OCI-LY1 (cell line): ENCODE measurements around the gene UFD1.

ENCODE experiments used
- H2AFZ ChIP-seq: fragments of 200-600 bp; sonication (generic), shearing (Covaris generic); 2 replicates; pipeline ENCODE4 v1.6.0; 2014; ENCODE audit warnings: antibody characterized with exemption, mild to moderate bottlenecking, low read length
- H3F3A ChIP-seq: fragments of 200-600 bp; sonication (generic), shearing (Covaris generic); 2 replicates; pipeline ENCODE4 v1.6.0; 2014; ENCODE audit warnings: mild to moderate bottlenecking, antibody characterized with exemption, low read length, moderate library complexity; ENCODE audit not compliant: insufficient read depth
- H3K27ac ChIP-seq: fragments of 200-600 bp; sonication (generic); 2 replicates; pipeline ENCODE4 v1.5.1; 2014; ENCODE audit warnings: low read length, mixed run types, mild to moderate bottlenecking, low read depth; ENCODE audit not compliant: poor library complexity, severe bottlenecking
- H3K27me3 ChIP-seq: fragments of 200-600 bp; sonication (generic); 2 replicates; pipeline ENCODE4 v1.6.0; 2014; ENCODE audit warnings: antibody characterized with exemption, mild to moderate bottlenecking, low read length, moderate library complexity; ENCODE audit not compliant: insufficient read depth
- H3K36me3 ChIP-seq: fragments of 200-600 bp; sonication (generic); 2 replicates; pipeline ENCODE4 v1.6.1; 2014; ENCODE audit warnings: mild to moderate bottlenecking, antibody characterized with exemption, low read length, moderate library complexity, mixed read lengths; ENCODE audit not compliant: insufficient read depth
- H3K4me1 ChIP-seq: fragments of 200-600 bp; sonication (generic); 2 replicates; pipeline ENCODE4 v1.5.1; 2014; ENCODE audit warnings: mild to moderate bottlenecking, low read length, moderate library complexity; ENCODE audit not compliant: insufficient read depth, severe bottlenecking
- H3K4me2 ChIP-seq: fragments of 200-600 bp; sonication (generic), shearing (Covaris generic); 2 replicates; pipeline ENCODE4 v1.6.1; 2014; ENCODE audit warnings: low read length
- H3K4me3 ChIP-seq: fragments of 200-600 bp; sonication (generic); 2 replicates; pipeline ENCODE4 v1.5.1; 2014; ENCODE audit warnings: low read length, low read depth, mild to moderate bottlenecking, mixed read lengths; ENCODE audit not compliant: poor library complexity, severe bottlenecking
- H3K79me2 ChIP-seq: fragments of 200-600 bp; shearing (Covaris generic); 2 replicates; pipeline ENCODE4 v1.6.1; 2016; ENCODE audit warnings: mixed run types, low read length, mixed read lengths; ENCODE audit not compliant: insufficient read depth
- H3K9ac ChIP-seq: fragments of 200-600 bp; sonication (generic), shearing (Covaris generic); 2 replicates; pipeline ENCODE4 v1.6.1; 2014; ENCODE audit warnings: mild to moderate bottlenecking, low read length, mixed read lengths
- H3K9me2 ChIP-seq: fragments of 200-600 bp; sonication (generic), shearing (Covaris generic); 2 replicates; pipeline ENCODE4 v1.6.1; 2014; ENCODE audit warnings: low read depth, mild to moderate bottlenecking, low read length, mixed read lengths
- H3K9me3 ChIP-seq: fragments of 200-600 bp; shearing (Covaris generic); 2 replicates; pipeline ENCODE4 v1.6.1; 2014; ENCODE audit warnings: low read length, mixed read lengths
- H4K20me1 ChIP-seq: fragments of 200-600 bp; sonication (generic), shearing (Covaris generic); 2 replicates; pipeline ENCODE4 v1.6.0; 2016; ENCODE audit warnings: mild to moderate bottlenecking, low read length; ENCODE audit not compliant: insufficient read depth
- CTCF ChIP-seq: fragments of 200-600 bp; sonication (generic), shearing (Covaris generic); IDR thresholded peaks from 2 replicates; pipeline ENCODE4 v1.5.1; 2017; ENCODE audit warnings: mild to moderate bottlenecking, antibody characterized with exemption, low read length, moderate library complexity, mixed read lengths
- EZH2 ChIP-seq: fragments of 200-600 bp; sonication (generic), shearing (Covaris generic); IDR thresholded peaks from 2 replicates; pipeline ENCODE4 v1.8.0; 2017; ENCODE audit warnings: borderline replicate concordance, mixed run types, mild to moderate bottlenecking, antibody characterized with exemption, low read length, moderate library complexity, mixed read lengths

UFD1 gene

GRCh38 chr22:19419086-19419463 lies 59.9 kb downstream of the UFD1 start:
- Histone ChIP-seq H3K4me3 (no peak overlapping the region), H3K4me2 (peak overlapping the region; percentile 13; the same call in 1 of the 2 replicates), H3K79me2 (peaks cover 97% of the 10 kb centered on the region)

GRCh38 chr22:19412923-19413322 lies 66.1 kb downstream of the UFD1 start:
- no peaks in the 10 kb centered on the region for H3F3A ChIP-seq
- TF ChIP-seq CTCF (no peak), EZH2 (no peak)
- no peak overlapping the region for H3K27ac ChIP-seq
- H4K20me1 ChIP-seq = peaks cover 3% of the 10 kb centered on the region; the same call in 1 of the 2 replicates
- H3K4me3 ChIP-seq = no peak overlapping the region
- H3K79me2 ChIP-seq = peaks cover 65% of the 10 kb centered on the region
- H3K27me3 ChIP-seq = no peaks in the 10 kb centered on the region
- H3K9me2 ChIP-seq = no peaks in the 10 kb centered on the region
- no peak overlapping the region for H3K9ac ChIP-seq
- no peak overlapping the region for H3K4me2 ChIP-seq
- H3K4me1 ChIP-seq = no peaks in the 10 kb centered on the region
- H3K36me3 ChIP-seq = peaks cover 63% of the 10 kb centered on the region
- no peak overlapping the region for H2AFZ ChIP-seq
- H3K9me3 ChIP-seq = no peaks in the 10 kb centered on the region

More at GRCh38 chr22:19419086-19419463, 59.9 kb downstream of the UFD1 start:
- H3K9ac ChIP-seq = no peak overlapping the region
- peak overlapping the region; percentile 86 for H3K27ac ChIP-seq
- TF ChIP-seq EZH2 (no peak), CTCF (no peak)
- H3K9me2 ChIP-seq = no peaks in the 10 kb centered on the region
- H2AFZ ChIP-seq = no peak overlapping the region
- H4K20me1 ChIP-seq = no peaks in the 10 kb centered on the region
- H3K4me1 ChIP-seq = peaks cover 26% of the 10 kb centered on the region
- no peaks in the 10 kb centered on the region for H3K9me3 ChIP-seq
- no peaks in the 10 kb centered on the region for H3K27me3 ChIP-seq
- H3F3A ChIP-seq = no peaks in the 10 kb centered on the region; the same call in 1 of the 2 replicates
- peaks cover 21% of the 10 kb centered on the region for H3K36me3 ChIP-seq

- Histone ChIP-seq H3K9me2 (no peaks in the 10 kb centered on the region), H3K36me3 (peaks cover 63% of the 10 kb centered on the region), H3K4me3 (no peak overlapping the region), H3K9ac (no peak overlapping the region), H3K4me1 (no peaks in the 10 kb centered on the region), H3F3A (no peaks in the 10 kb centered on the region), H3K27ac (no peak overlapping the region), H3K27me3 (no peaks in the 10 kb centered on the region), H2AFZ (no peak overlapping the region), H3K9me3 (no peaks in the 10 kb centered on the region), H3K4me2 (no peak overlapping the region), H4K20me1 (peaks cover 3% of the 10 kb centered on the region; the same call in 1 of the 2 replicates), H3K79me2 (peaks cover 60% of the 10 kb centered on the region)
- TF ChIP-seq CTCF (no peak), EZH2 (no peak)
Measured at GRCh38 chr22:19412478-19412877, 66.5 kb downstream of the UFD1 start.
